K562 (cell line): Measurements from ENCODE around the gene PFKL. TPM values are rescaled to one million over a fixed set of nuclear protein-coding genes. Genes with fewer than 3 reads are reported as not detected.
A peak's percentile ranks its signal among the peaks of the same experiment; 100 is the strongest.

Source experiments
- ATAC-seq: fragments of 200-7000 bp; cut with Tn5 transposase; 3 replicates; pipeline ENCODE4 v1.9.1; 2020; ENCODE audit warnings: moderate library complexity
- BruUV-seq: library from RNA; stranded (reverse); fragments of 400-500 nt; replicated peaks from 2 replicates; lab custom pipeline; 2021; lab: Mats Ljungman, UMichigan
- CTCF ChIA-PET: fragments of 300-600 bp; formaldehyde crosslinking; extraction: SDS; loops from one replicate; lab custom pipeline; 2021; ENCODE audit warnings: low intra/inter-chr PET ratio; lab: Yijun Ruan, JAX
- POLR2A ChIA-PET: fragments of 300-600, 350-650 bp; sonication (Branson Sonifier 250); formaldehyde crosslinking; extraction: SDS; loops from one replicate; lab custom pipeline; 2021; ENCODE audit warnings: antibody characterized with exemption, inconsistent platforms; lab: Yijun Ruan, JAX
- DNase-seq, 4 experiments: peaks; one replicate each; pipeline versions ENCODE4 v3.0.0 to v3.0.0-alpha.2; 2011 to 2018; ENCODE audit warnings: low spot score in 3 of 4, mixed read lengths in 3 of 4; ENCODE audit errors: extremely low read depth in 1 of 4
- FAIRE-seq: peaks from 2 replicates; lab custom pipeline; 2011; peaks lifted over from hg19 to GRCh38; lab: Jason Lieb, UNC
- H2AFZ ChIP-seq: 2 replicates; pipeline ENCODE4 v1.6.0; 2011; ENCODE audit warnings: low read depth, low read length, control low read depth, inconsistent platforms
- H3K27ac ChIP-seq: fragments of 200-600 bp; 3 replicates; pipeline ENCODE4 v1.8.0; 2011; ENCODE audit warnings: low read depth, mild to moderate bottlenecking, control low read depth, inconsistent platforms, low read length, moderate library complexity, mixed read lengths; ENCODE audit errors: extremely low read depth
- H3K27me3 ChIP-seq, 2 experiments: fragments of 300-600 bp in 1 of 2; 2 replicates in 1 of 2; 3 replicates in 1 of 2; pipeline versions ENCODE4 v1.6.0 to v1.8.0; 2011; ENCODE audit warnings: inconsistent platforms in 2 of 2, low read length in 2 of 2, mild to moderate bottlenecking in 1 of 2, mixed read lengths in 1 of 2, moderate library complexity in 1 of 2; ENCODE audit not compliant: control insufficient read depth in 2 of 2, insufficient read depth in 2 of 2
- H3K36me3 ChIP-seq: fragments of 300-600 bp; 3 replicates; pipeline ENCODE4 v1.8.0; 2011; ENCODE audit warnings: mild to moderate bottlenecking, low read length, inconsistent platforms; ENCODE audit not compliant: control insufficient read depth, insufficient read depth
- H3K4me1 ChIP-seq, 2 experiments: fragments of 200-600 bp in 1 of 2; replicated peaks in 1 of 2; 2 replicates in 1 of 2; 3 replicates in 1 of 2; pipeline versions ENCODE4 v1.5.1 to v1.8.0; 2011; ENCODE audit warnings: inconsistent platforms in 2 of 2, low read length in 2 of 2, mild to moderate bottlenecking in 1 of 2, mixed read lengths in 1 of 2, moderate library complexity in 1 of 2; ENCODE audit not compliant: control insufficient read depth in 2 of 2, insufficient read depth in 2 of 2
- H3K4me2 ChIP-seq: 2 replicates; pipeline ENCODE4 v1.6.1; 2011; ENCODE audit warnings: low read length, control low read depth, inconsistent platforms, mixed read lengths; ENCODE audit not compliant: insufficient read depth
- H3K4me3 ChIP-seq: fragments of 200-600 bp; sonication (generic), shearing (Covaris generic); 2 replicates; pipeline ENCODE4 v1.5.1; 2016; ENCODE audit warnings: control low read depth, inconsistent platforms
- H3K79me2 ChIP-seq: fragments of 200-600 bp; 3 replicates; pipeline ENCODE4 v1.8.0; 2011; ENCODE audit warnings: low read length, inconsistent platforms; ENCODE audit not compliant: control insufficient read depth, insufficient read depth
- H3K9ac ChIP-seq, 2 experiments: 2 replicates each; pipeline versions ENCODE4 v1.6.0 to v1.6.1; 2011; ENCODE audit warnings: low read depth in 2 of 2, low read length in 2 of 2, control low read depth in 1 of 2, inconsistent platforms in 1 of 2, mild to moderate bottlenecking in 1 of 2, mixed read lengths in 1 of 2; ENCODE audit not compliant: insufficient read depth in 1 of 2
- H3K9me1 ChIP-seq: one replicate; pipeline ENCODE4 v1.6.0; 2011; ENCODE audit warnings: inconsistent platforms, mild to moderate bottlenecking, low read length, moderate library complexity; ENCODE audit not compliant: control insufficient read depth, insufficient read depth
- H3K9me3 ChIP-seq: replicated peaks from 2 replicates; pipeline ENCODE4 v1.5.1; 2011; ENCODE audit warnings: low read depth, low read length, inconsistent platforms; ENCODE audit not compliant: control insufficient read depth, insufficient read depth
- H4K20me1 ChIP-seq: replicated peaks from 2 replicates; pipeline ENCODE4 v1.6.1; 2011; ENCODE audit warnings: low read length, inconsistent platforms, mixed read lengths; ENCODE audit not compliant: control insufficient read depth, insufficient read depth
- CCNT2 ChIP-seq: IDR thresholded peaks from 2 replicates; pipeline ENCODE4 v1.6.1; 2011; ENCODE audit warnings: borderline replicate concordance, low read depth, mild to moderate bottlenecking, moderate library complexity, mixed read lengths, low read length; ENCODE audit not compliant: insufficient read length; ENCODE audit errors: extremely low read depth
- POLR2A ChIP-seq: fragments of 450-650 bp; conservative IDR thresholded peaks from 2 replicates; pipeline ENCODE4 v1.6.1; 2016
- POLR2AphosphoS2 ChIP-seq: IDR thresholded peaks from 2 replicates; pipeline ENCODE4 v1.6.1; 2012; ENCODE audit warnings: low read length, improper control_type of control experiment
- POLR2G ChIP-seq: fragments of 200-400 bp; formaldehyde crosslinking; IDR thresholded peaks from 2 replicates; pipeline ENCODE4 v1.6.1; 2017; ENCODE audit warnings: low read depth, mild to moderate bottlenecking, antibody characterized with exemption, low read length, moderate library complexity
- RBM14 ChIP-seq: fragments of 200-400 bp; formaldehyde crosslinking; IDR thresholded peaks from 2 replicates; pipeline ENCODE4 v1.6.1; 2018; ENCODE audit warnings: low read depth, mild to moderate bottlenecking, low read length, moderate library complexity, borderline replicate concordance; ENCODE audit not compliant: insufficient read depth
- SUPT5H ChIP-seq: fragments of 450-650 bp; IDR thresholded peaks from 2 replicates; pipeline ENCODE4 v1.6.1; 2016
- TCF7L2 ChIP-seq: fragments of 150-350 bp; IDR thresholded peaks from 2 replicates; pipeline ENCODE4 v1.6.1; 2016; ENCODE audit warnings: low read depth, mild to moderate bottlenecking, low read length, moderate library complexity
- WGBS: fragments of 100-300 bp; shearing (Covaris generic); methylation state at CpG from one replicate; pipeline ENCODE4 v1.1.6; 2016; ENCODE audit warnings: low coverage, mixed read lengths; ENCODE audit not compliant: insufficient coverage; ENCODE audit errors: missing lambda C conversion rate; 5-methylcytosine and 5-hydroxymethylcytosine counted together
- in situ Hi-C: fragments of 300-500 bp; cut with MboI; formaldehyde crosslinking; loops from 4 replicates; pipeline ENCODE4 v1.15.0; 2018; ENCODE audit warnings: inconsistent platforms, mixed read lengths
- intact Hi-C: fragments of 100-400 bp; cut with micrococcal nuclease; formaldehyde crosslinking; loops from 2 replicates; pipeline ENCODE4 v1.14.2; 2022
- polyA plus RNA-seq, 8 experiments: library from polyadenylated mRNA; depleted of rRNA in 4 of 8; stranded (reverse) in 5 of 8; unstranded in 3 of 8; fragments of >200 nt; fragmentation: Nextera tagmentation in 2 of 8; fragmentation: Illumina TruSeq in 1 of 8; extraction: Ambion mirVana in 2 of 8; extraction: Trizol in 1 of 8; gene quantifications; 2 replicates each; pipeline versions ENCODE4 v1.2.1 to v1.2.3, GENCODE V29; 2011 to 2014; ENCODE audit warnings: inconsistent platforms in 1 of 8, missing spikeins in 1 of 8
- total RNA-seq, 7 experiments: library from RNA; depleted of rRNA in 6 of 7; stranded (reverse); fragments of >200 nt in 6 of 7; fragmentation: Illumina TruSeq in 2 of 7; extraction: Trizol in 2 of 7; gene quantifications; 2 replicates each; pipeline versions ENCODE4 v1.2.1 to v1.2.3, GENCODE V29; 2011 to 2021; ENCODE audit warnings: low replicate concordance in 1 of 7
- TF ChIP-seq, protein P1 (sequence below): fragments of 200-600 bp; sonication (generic); IDR thresholded peaks from one replicate; pipeline ENCODE4 v1.6.1; 2012; ENCODE audit warnings: mild to moderate bottlenecking, low read depth, low read length, inconsistent platforms
- TF ChIP-seq, protein P2 (sequence below): fragments of 450-650 bp; formaldehyde crosslinking; conservative IDR thresholded peaks from 2 replicates; pipeline ENCODE4 v1.4.0; 2022; ENCODE audit warnings: mild to moderate bottlenecking, missing genetic modification characterization

The PFKL gene
- total and polyA plus RNA-seq, 9 of the 15 experiments (the other 6 are each of a cell fraction or from before 2014, with no cell fraction given), result 1.1 to 124 (median 45.6) TPM

DNA sequence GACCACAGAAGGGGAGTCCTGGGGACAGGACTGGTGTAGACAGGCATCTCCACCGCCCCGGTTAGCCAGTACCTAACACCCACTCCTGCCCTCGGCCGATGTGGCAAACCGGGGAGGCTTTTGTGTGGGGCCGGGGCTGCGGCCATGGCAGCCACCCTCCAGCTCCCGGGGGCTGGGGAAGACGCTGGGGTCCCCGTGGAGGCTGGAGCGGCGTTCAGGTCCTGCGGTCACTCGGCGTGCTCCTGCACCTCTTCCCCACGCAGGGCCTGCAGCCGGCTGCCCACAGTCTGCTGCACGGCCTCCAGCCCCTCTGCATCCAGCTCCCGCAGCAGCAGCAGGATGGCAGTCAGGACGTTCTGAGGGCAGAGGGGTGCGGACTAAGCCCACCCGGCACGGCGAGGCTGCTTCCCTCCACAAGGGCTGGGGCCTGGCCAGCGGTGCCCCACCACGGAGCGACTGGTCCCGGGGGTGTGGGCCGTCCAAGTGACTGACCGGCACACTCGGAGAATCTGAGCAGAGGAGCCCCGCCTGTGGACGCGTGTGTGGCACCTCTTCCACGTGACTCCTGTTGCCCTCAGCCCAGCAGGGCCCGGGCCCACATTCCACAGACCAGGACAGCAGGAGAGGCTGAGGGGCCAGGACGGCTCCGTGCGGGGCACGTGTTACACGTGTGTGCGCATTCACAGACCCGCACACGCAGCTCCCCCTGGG, 30.3 kb downstream of the PFKL start:
- FAIRE-seq (no peak), ATAC-seq (no peak), DNase-seq (no peak)
- no peaks in the 10 kb centered on the region for H3K27me3 ChIP-seq
- H3K27ac ChIP-seq, result no peak overlapping the region
- ChIA-PET POLR2A (interaction anchor here (1.4 to 1.6 kb wide), 2 partner anchors 8 to 10 kb away, joined by 5 to 9 read pairs; no protein-coding TSS in a partner anchor), CTCF (no interaction called here)
- in situ Hi-C loops, result no loop called here
- H3K4me2 ChIP-seq, result no peak overlapping the region
- peaks cover 19% of the 10 kb centered on the region; the same call in 1 of the 3 replicates for H3K36me3 ChIP-seq
- H3K9me1 ChIP-seq, result peaks cover 7% of the 10 kb centered on the region
- H4K20me1 ChIP-seq, result peaks cover 15% of the 10 kb centered on the region
- TF ChIP-seq TCF7L2 (no peak), RBM14 (0 out of 2 replicates have a peak, but pooled peaks have one; percentile 0), POLR2G (peak; percentile 78), CCNT2 (peak; percentile 28), POLR2AphosphoS2 (0 out of 2 replicates have a peak, but pooled peaks have one; percentile 14), POLR2A (peak; percentile 19; the same call in 1 of the 2 replicates), SUPT5H (no peak; the same call in 1 of the 2 replicates)
- TF ChIP-seq, protein P1, sequence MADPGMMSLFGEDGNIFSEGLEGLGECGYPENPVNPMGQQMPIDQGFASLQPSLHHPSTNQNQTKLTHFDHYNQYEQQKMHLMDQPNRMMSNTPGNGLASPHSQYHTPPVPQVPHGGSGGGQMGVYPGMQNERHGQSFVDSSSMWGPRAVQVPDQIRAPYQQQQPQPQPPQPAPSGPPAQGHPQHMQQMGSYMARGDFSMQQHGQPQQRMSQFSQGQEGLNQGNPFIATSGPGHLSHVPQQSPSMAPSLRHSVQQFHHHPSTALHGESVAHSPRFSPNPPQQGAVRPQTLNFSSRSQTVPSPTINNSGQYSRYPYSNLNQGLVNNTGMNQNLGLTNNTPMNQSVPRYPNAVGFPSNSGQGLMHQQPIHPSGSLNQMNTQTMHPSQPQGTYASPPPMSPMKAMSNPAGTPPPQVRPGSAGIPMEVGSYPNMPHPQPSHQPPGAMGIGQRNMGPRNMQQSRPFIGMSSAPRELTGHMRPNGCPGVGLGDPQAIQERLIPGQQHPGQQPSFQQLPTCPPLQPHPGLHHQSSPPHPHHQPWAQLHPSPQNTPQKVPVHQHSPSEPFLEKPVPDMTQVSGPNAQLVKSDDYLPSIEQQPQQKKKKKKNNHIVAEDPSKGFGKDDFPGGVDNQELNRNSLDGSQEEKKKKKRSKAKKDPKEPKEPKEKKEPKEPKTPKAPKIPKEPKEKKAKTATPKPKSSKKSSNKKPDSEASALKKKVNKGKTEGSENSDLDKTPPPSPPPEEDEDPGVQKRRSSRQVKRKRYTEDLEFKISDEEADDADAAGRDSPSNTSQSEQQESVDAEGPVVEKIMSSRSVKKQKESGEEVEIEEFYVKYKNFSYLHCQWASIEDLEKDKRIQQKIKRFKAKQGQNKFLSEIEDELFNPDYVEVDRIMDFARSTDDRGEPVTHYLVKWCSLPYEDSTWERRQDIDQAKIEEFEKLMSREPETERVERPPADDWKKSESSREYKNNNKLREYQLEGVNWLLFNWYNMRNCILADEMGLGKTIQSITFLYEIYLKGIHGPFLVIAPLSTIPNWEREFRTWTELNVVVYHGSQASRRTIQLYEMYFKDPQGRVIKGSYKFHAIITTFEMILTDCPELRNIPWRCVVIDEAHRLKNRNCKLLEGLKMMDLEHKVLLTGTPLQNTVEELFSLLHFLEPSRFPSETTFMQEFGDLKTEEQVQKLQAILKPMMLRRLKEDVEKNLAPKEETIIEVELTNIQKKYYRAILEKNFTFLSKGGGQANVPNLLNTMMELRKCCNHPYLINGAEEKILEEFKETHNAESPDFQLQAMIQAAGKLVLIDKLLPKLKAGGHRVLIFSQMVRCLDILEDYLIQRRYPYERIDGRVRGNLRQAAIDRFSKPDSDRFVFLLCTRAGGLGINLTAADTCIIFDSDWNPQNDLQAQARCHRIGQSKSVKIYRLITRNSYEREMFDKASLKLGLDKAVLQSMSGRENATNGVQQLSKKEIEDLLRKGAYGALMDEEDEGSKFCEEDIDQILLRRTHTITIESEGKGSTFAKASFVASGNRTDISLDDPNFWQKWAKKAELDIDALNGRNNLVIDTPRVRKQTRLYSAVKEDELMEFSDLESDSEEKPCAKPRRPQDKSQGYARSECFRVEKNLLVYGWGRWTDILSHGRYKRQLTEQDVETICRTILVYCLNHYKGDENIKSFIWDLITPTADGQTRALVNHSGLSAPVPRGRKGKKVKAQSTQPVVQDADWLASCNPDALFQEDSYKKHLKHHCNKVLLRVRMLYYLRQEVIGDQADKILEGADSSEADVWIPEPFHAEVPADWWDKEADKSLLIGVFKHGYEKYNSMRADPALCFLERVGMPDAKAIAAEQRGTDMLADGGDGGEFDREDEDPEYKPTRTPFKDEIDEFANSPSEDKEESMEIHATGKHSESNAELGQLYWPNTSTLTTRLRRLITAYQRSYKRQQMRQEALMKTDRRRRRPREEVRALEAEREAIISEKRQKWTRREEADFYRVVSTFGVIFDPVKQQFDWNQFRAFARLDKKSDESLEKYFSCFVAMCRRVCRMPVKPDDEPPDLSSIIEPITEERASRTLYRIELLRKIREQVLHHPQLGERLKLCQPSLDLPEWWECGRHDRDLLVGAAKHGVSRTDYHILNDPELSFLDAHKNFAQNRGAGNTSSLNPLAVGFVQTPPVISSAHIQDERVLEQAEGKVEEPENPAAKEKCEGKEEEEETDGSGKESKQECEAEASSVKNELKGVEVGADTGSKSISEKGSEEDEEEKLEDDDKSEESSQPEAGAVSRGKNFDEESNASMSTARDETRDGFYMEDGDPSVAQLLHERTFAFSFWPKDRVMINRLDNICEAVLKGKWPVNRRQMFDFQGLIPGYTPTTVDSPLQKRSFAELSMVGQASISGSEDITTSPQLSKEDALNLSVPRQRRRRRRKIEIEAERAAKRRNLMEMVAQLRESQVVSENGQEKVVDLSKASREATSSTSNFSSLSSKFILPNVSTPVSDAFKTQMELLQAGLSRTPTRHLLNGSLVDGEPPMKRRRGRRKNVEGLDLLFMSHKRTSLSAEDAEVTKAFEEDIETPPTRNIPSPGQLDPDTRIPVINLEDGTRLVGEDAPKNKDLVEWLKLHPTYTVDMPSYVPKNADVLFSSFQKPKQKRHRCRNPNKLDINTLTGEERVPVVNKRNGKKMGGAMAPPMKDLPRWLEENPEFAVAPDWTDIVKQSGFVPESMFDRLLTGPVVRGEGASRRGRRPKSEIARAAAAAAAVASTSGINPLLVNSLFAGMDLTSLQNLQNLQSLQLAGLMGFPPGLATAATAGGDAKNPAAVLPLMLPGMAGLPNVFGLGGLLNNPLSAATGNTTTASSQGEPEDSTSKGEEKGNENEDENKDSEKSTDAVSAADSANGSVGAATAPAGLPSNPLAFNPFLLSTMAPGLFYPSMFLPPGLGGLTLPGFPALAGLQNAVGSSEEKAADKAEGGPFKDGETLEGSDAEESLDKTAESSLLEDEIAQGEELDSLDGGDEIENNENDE, result peak; percentile 21
- TF ChIP-seq, protein P2, sequence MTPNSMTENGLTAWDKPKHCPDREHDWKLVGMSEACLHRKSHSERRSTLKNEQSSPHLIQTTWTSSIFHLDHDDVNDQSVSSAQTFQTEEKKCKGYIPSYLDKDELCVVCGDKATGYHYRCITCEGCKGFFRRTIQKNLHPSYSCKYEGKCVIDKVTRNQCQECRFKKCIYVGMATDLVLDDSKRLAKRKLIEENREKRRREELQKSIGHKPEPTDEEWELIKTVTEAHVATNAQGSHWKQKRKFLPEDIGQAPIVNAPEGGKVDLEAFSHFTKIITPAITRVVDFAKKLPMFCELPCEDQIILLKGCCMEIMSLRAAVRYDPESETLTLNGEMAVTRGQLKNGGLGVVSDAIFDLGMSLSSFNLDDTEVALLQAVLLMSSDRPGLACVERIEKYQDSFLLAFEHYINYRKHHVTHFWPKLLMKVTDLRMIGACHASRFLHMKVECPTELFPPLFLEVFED (CRISPR knock-in tag), result no peak
- intact Hi-C loops, result no loop called here
- peaks cover 0 to 64% of the 10 kb centered on the region in 2 experiments; a peak in 2 of 5 replicates for H3K4me1 ChIP-seq
- WGBS, result 57% methylated on average over 40 of the region's 44 CpGs
- no peaks in the 10 kb centered on the region for H3K79me2 ChIP-seq
- no TSS peak for BruUV-seq
- peak overlapping the region in 1 of 2 experiments; percentile 68; a peak in 2 of 4 replicates for H3K9ac ChIP-seq
- no peak overlapping the region for H3K4me3 ChIP-seq
- no peak overlapping the region for H2AFZ ChIP-seq
- no peaks in the 10 kb centered on the region for H3K9me3 ChIP-seq
